Measurements from ENCODE around the gene VAMP8.
A peak's percentile ranks its signal among the peaks of the same experiment; 100 is the strongest.
"Not testable (repeated sequence)": the region's sequence is repeated elsewhere in the genome, so short reads cannot be mapped to it uniquely, and the experiment has no call there.

Gene VAMP8

DNA sequence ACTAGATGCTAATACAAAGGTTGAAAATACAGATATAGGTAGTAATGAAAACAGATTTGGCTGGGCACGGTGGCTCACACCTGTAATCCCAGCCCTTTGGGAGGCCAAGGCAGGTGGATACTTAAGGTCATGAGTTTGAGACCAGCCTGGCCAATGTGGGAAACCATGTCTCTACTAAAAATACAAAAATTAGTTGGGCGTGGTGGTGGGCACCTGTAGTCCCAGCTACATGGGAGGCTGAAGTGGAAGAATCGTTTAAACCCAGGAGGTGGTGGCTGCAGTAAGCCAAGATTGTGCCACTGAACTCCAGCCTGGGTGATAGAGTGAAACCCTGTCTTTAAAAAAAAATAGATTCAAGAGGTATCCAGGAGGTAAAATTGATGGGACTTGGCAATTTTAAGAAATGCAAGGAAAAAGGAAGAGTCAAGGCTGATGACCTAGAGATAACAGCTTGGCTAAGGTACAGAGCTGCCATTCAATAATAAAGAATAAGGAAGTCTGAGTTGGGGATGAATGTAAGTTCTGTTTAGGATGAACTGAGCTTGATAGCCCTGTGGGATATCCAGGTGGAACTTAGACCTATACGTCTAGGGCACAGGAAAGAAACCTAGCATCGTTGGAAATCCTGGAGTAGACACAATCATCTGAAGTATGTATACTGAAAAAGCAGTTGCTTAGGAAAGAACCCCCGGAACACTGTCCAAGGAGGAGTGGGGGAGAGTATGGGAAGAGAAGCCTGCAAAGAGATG, 29.4 kb upstream of the VAMP8 start:
- ATAC-seq = no peak

GRCh38 chr2:85548608-85548900, 28.8 kb upstream of the VAMP8 start:
- no peak for ATAC-seq

DNA sequence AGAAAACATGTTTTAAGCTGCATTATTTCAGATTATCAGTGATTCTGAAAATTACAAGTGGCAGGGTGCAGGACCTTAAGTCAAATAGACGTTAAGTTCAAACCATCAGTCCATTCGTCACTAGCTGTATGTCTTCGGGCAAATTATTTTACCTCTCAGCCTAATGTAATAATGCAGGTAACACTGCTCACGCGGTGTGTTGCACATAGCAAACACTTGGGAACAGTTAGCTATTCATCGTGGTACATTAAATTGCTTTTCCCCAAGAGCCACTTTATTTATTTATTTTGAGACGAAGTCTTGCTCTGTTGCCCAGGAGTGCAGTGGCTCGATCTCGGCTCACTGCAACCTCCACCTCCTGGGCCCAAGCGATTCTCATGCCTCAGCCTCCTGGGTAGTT, 28.3 kb upstream of the VAMP8 start:
- no peak for ATAC-seq

DNA sequence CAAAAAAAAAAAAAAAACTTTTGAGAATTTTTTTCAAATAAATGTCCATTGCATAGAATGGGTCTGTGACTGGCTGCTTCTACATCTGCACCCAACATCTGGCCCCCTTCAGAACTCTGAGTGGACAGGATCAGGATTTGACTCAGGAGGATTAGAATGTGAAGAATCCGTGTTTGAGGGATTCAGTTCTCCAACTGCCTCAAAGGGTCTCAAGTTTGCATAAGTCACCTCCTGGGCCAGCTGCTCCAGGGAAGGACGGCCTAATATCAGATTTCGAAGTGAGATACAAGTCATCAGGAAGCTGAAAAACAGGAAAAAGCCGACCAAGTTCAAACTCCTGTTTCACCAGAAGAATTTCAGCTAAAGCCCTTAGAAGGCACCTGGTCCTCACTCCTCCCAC, 27.6 kb upstream of the VAMP8 start:
- no peak for ATAC-seq

GRCh38 chr2:85550486-85550885, 26.9 kb upstream of the VAMP8 start:
- ATAC-seq = no peak

DNA sequence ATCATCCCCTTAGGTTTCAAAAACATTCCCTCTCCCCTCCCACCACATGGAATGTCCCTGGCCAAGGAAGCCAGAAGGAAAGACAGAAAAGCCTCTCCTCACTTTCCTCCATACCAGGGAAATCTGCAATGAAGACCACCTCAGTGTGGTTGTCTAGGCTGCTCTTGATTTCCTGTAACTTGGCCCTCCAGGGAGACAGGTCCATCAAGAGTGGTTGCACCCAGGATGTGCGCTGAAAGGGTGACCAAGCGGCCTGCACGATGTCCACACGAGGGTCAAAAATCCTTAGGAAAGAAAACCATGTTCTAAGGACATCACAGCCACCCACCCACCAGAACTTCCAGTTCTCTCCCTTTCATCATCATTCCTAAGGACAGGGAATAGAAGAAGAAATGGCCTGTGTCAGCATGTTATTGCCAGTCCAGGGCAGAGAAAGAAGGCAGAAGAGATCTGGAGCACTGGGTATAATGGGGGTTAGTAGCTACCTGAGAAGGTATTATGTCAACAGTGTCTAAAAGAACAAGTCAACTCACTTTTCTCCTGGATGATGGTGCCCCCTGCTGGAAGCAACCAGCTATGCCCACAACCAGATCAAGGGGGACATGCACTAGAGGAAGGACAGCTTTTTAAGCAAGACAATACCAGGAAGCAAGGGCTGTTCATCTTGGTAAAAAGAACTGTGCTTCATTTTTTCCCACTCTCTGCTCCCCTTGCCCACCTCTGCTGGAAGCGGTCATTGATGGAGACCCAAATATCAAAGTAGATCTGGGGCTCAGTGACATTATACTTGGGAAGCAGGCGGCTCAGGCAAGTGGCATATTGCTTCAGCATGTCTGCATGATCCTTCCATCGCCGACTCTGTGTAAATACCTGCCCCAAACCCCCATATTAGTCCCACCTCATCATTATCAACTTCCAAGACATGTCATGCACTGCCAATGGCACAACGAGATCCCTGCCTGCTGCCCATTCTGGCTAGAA, 25.4 kb upstream of the VAMP8 start:
- ATAC-seq = peak; percentile 83 to 92

DNA sequence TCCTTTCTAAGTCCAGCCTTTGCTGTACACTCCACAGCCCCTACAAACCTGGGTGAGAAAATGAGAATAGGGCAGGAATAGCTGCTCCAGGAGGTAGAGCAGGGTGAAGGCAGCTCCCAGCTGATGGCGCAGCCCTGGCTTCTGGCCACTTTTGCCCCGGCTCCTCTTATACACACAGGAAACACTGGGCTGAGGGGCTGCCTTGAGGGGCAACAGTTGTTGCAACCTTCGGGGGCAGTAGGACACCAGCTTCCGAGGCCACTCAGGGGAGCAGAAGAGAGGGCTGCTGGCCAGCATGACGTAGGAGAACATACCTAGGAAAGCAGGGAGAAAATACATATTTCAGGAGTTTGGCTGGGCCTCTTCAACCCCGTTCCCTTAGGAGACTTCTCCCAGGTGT, 24.2 kb upstream of the VAMP8 start:
- no peak for ATAC-seq

GRCh38 chr2:85554980-85555612, 22.3 kb upstream of the VAMP8 start:
- ATAC-seq = no peak

- ATAC-seq = no peak
Measured at GRCh38 chr2:85557130-85557529, 20.3 kb upstream of the VAMP8 start.

DNA sequence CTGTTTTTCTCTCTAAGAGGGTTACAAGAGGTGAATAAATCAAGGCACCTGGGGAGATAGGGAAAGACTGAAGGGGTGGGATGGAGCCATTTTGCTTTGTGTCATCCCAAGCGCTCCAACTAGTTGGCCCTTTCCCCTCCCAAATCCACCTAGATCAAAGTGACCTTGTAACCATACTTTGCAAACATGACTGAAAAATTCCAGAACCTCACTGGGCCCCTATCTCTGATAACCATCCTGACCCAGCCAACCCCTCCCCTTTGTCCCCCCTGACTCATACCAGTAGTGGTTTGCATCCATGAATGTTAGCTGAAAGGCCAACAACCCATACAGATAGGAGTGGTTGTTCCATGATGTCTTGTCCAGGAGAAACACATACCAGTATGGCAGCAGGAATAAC, 19.2 kb upstream of the VAMP8 start:
- no peak for ATAC-seq

DNA sequence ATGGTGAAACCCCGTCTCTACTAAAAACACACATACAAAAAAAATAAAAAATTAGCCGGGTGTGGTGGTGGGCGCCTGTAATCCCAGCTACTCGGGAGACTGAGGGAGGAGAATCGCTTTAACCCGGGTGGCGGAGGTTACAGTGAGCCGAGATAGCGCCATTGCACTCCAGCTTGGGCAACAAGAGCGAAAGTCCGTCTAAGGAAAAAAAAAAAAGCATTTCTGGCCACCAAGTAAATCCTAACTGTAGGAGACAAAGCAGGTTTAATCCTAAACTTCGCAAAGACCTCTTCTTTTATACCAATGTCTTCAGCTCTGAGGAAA, 17.0 kb upstream of the VAMP8 start:
- ATAC-seq = not testable (repeated sequence)

GRCh38 chr2:85560812-85561279, 16.5 kb upstream of the VAMP8 start:
- peak in 1 of 2 donors; percentile 8 for ATAC-seq

DNA sequence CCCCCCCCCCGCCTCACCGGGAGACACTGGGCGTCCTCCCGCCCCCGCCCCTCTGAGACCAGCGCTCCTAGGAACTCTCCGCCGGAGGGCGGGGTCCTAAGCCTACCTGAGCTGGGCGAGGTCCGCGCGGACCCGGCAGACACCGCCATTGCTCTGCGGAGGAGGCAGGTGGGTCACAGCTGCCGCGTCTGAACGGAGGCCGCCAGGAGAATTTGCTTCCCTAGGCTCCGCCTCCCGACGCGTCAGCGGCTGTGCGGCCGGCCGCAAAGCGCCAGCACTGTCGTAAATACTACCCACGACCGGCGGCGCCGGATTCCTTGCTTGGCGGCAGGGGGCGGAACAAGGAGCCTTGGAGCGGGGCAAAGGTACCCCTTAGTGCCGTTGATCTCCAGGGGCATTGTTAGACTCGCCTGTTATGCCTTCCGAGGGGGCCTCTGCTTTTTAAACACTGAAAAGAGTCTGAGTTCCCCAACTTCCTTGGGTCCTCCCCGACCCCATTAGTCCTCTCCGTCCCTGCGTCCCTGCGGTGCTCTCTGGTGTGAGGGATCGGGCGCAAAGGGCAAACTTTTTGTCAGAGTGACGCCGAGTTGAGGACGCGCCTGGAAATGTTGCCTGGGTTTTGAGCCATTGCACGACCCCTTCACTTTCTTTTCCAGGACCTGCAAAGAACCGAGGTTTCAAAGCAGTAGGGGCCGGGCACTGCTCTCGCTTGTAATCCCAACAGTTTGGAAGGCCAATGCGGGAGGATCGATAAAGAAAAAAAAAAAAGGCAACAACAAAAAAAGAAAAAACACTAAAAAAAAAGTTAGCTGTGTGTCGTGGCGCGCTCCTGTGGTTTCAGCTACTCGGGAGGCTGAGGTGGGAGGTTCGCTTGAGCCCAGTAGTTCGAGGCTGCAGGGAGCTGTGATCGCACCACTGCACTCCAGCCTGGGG, 15.8 kb upstream of the VAMP8 start, which contains the start of gene GGCX:
TSS of gene GGCX (minus strand) at position 214 of the 933 bp plus-strand sequence. CDS start at position 149, 65 bp downstream.
- ATAC-seq = peak; percentile 95 to 96

DNA sequence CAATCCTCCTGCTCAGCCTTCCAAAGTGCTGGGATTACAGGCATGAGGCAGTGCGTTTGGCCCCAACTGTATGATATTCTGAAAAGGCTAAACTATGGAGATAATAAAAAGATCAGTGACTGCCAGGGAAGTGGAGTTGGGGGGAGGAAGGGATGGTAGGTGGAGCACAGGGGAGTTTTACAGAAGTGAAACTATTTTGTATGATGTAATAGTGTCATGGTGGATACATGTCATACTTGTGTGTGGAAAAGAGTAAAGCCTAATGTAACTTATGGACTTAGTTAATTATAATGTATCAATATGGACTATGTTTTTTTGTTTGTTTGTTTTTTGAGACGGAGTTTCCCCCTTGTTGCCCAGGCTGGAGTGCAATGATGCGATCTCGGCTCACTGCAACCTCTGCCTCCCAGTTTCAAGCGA, 13.2 kb upstream of the VAMP8 start:
- no peak for ATAC-seq

DNA sequence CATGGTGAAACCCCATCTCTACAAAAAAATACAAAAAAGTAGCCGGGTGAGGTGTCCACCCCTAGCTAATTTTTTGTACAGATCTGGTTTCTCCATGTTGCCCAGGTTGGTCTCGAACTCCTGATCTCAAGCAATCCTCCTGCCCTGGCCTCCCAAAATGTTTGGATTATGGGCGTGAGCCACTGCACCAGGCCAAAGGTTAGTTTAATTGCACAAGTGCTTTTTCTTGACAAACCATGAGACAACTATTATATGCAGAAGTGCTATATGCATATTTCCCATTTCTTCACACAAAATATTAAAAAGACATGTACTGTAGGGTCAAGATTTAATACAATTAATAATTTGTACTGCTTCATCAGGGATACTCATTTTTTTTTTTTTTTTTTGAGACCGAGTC, 11.1 kb upstream of the VAMP8 start:
- ATAC-seq = no peak

GRCh38 chr2:85575739-85576138, 1.6 kb upstream of the VAMP8 start:
- ATAC-seq = no peak

- ATAC-seq = no peak
Measured at GRCh38 chr2:85577063-85577385, 362 bp upstream of the VAMP8 start.

DNA sequence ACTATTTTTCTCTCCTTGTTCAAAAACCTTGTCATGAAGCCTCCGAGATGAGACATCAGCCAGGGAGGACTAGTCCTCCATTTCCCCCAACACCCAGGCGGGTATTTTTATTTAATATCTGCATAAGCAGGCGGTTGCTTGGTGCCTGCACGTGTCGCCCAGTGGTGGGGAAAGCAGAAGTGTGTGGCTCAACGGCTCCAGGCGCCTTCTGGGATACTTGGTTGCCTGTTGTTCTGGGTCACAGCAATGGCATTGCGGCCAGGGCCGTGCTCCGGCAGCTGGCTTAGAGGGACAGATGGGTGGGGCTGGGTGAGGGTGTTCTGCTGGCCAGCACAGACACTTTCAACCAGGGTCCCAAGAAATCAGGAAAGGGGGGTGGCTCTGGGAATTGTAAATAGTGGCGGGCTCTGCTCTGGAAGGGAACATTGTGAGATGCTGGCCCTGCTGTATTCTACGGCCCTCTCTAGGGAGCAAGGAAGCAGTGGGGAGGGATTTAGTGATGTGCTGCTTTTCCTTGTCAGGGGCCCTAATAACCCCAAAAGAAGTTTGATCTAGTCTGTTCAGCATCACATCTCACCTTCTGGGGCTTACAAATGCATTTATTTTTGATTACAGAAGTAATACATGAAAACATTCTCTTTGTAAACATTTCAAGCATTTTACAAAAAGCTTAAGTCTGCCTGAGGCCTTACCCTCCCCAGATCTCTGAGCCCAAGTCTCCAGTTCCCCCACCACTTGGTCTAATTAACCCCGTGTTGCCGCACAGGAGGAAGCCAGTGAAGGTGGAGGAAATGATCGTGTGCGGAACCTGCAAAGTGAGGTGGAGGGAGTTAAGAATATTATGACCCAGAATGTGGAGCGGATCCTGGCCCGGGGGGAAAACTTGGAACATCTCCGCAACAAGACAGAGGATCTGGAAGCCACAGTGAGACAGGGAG, 1.1 kb downstream of the VAMP8 start:
- ATAC-seq = peak; percentile 52 to 54

GRCh38 chr2:85579266-85579935, 2.0 kb downstream of the VAMP8 start:
- no peak for ATAC-seq

DNA sequence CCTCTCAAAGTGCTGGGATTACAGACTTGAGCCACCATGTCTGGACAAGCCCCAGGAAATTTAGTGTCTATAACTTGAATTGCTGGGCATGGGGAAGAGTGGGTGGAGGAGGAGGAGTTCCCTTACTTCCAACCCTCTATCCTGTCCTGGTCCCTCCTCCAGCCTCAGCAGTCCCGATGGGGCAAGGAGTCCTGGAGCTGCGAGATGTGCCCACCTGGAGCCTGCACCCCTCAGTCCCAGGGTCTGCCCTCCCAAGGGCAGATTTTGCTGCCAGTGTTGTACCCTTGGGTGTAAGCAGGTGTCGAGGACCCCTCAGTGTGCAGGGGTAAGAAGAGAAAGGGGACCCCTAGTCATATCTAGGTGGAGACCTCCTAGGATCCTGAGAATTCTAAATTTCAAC, 2.8 kb downstream of the VAMP8 start:
- no peak for ATAC-seq

- ATAC-seq = no peak
Measured at GRCh38 chr2:85582492-85582891, 5.1 kb downstream of the VAMP8 start.
